Fibroblast of pulmonary artery (primary cell): Measurements from ENCODE around the gene NEURL1.
A peak's percentile ranks its signal among the peaks of the same experiment; 100 is the strongest.

Experiments
- DNase-seq: peaks from one replicate; pipeline ENCODE4 v3.0.0-alpha.2; 2010; ENCODE audit warnings: low read depth
- H3K4me3 ChIP-seq: replicated peaks from 2 replicates; pipeline ENCODE4 v1.5.1; 2011; ENCODE audit warnings: low read depth, mild to moderate bottlenecking, control low read depth, low read length, moderate library complexity
- TF ChIP-seq, protein P1 (sequence below): IDR thresholded peaks from 2 replicates; pipeline ENCODE4 v1.5.1; 2011; ENCODE audit warnings: mild to moderate bottlenecking, control low read depth, low read length, inconsistent platforms; ENCODE audit errors: missing control alignments

Gene NEURL1

DNA sequence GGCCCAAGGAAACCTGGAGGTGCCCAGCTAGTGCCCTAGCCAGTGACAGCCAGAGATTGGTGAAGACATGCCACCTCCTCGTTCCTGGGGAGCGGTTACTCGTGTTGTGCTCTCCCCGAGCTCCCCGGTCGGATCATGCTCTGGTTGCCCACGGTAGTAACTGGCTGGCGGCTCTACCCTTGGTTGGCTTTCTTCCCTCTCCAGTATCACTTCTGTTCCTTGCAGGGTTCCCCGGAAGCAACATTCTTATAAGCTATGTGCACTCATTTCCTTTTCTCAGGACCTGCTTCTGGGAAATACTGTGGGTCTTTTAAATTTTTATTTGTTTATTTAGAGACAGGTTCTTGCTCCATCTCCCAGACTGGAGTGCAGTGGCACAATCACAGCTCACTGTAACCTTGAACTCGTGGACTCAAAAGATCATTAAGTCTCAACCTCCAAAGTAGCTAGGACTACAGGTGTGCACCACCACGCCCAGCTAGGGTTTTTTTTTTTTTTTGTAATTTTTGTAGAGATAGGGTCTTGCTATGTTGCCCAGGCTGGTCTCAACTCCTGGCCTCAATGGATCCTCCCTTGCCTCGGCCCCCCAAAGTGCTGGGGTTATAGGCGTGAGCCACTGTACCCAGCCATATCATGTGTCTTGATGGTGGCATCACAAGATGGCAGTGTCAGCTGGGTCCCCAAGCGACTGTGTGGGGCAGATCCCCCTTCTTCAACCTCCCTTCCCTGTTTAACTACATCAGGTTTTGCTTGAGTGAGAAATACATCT lies 27.9 kb upstream of the NEURL1 start:
- TF ChIP-seq, protein P1, sequence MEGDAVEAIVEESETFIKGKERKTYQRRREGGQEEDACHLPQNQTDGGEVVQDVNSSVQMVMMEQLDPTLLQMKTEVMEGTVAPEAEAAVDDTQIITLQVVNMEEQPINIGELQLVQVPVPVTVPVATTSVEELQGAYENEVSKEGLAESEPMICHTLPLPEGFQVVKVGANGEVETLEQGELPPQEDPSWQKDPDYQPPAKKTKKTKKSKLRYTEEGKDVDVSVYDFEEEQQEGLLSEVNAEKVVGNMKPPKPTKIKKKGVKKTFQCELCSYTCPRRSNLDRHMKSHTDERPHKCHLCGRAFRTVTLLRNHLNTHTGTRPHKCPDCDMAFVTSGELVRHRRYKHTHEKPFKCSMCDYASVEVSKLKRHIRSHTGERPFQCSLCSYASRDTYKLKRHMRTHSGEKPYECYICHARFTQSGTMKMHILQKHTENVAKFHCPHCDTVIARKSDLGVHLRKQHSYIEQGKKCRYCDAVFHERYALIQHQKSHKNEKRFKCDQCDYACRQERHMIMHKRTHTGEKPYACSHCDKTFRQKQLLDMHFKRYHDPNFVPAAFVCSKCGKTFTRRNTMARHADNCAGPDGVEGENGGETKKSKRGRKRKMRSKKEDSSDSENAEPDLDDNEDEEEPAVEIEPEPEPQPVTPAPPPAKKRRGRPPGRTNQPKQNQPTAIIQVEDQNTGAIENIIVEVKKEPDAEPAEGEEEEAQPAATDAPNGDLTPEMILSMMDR: no peak
- H3K4me3 ChIP-seq: no peak overlapping the region
- no peak for DNase-seq

DNA sequence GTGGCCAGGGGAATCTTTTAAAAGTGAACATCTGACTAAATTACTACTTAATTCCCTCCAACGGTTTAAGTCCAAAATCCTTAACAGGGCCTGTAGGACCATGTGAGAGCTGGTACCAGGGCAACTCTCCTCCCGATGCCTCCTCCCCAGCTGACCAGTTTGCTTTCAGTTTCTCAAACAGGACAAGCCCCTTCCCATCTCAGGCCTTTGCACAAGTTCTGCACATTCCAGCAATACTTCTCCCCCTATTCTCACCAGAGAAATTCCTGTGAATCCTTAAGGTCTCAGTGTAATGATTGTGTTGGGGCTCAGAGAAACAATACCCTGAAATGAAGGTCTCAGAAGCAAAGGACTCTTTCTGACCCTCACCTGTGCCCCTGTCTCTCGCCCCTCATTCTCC lies 26.8 kb upstream of the NEURL1 start:
- H3K4me3 ChIP-seq: no peak overlapping the region
- TF ChIP-seq, protein P1: no peak
- DNase-seq: no peak

GRCh38 chr10:103467406-103467805 lies 26.1 kb upstream of the NEURL1 start:
- no peak overlapping the region for H3K4me3 ChIP-seq
- TF ChIP-seq, protein P1: no peak
- no peak for DNase-seq

GRCh38 chr10:103469201-103469600 lies 24.3 kb upstream of the NEURL1 start:
- H3K4me3 ChIP-seq: no peak overlapping the region
- no peak for DNase-seq
- TF ChIP-seq, protein P1: no peak

- no peak overlapping the region for H3K4me3 ChIP-seq
- DNase-seq: peak; percentile 44
- TF ChIP-seq, protein P1: no peak
Measured at GRCh38 chr10:103470761-103471653, 22.5 kb upstream of the NEURL1 start.

DNA sequence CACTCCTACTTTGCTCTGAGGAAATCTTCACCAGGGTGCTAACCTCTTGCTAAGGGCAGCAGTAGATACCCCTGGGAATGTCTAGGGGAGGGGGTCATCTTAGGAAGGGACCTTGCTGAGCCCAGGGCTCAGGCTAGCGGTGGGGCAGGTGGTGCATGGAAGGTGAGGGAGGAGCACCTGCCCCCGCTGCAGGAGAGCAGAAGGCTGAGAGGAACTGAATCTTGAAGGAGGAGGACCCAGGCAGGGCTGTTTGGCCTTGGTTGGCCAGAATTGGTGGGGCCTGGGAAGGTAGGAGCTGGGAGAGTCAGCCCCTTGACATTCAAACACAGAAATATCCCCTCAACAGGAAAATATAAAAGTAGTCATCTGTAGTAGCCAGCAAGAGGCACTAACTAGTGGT lies 21.5 kb upstream of the NEURL1 start:
- H3K4me3 ChIP-seq: no peak overlapping the region
- TF ChIP-seq, protein P1: no peak
- DNase-seq: no peak
